GM18951 (cell line): Measurements from ENCODE around the gene DNASE1L3.
"Not testable (repeated sequence)": the region's sequence is repeated elsewhere in the genome, so short reads cannot be mapped to it uniquely, and the experiment has no call there.

Source experiments
- POLR2A ChIP-seq: IDR thresholded peaks from 4 replicates; pipeline ENCODE4 v1.6.1; 2011; ENCODE audit warnings: mild to moderate bottlenecking; ENCODE audit not compliant: insufficient read length, insufficient read depth; ENCODE audit errors: extremely low read depth
- in situ Hi-C: fragments of 300-500 bp; cut with MboI; formaldehyde crosslinking; loops from one replicate; pipeline ENCODE4 v1.12.0; 2022; ENCODE audit warnings: low sequenced_read_pairs, mixed read lengths, inconsistent platforms; ENCODE audit not compliant: unreplicated experiment

DNASE1L3 gene, protein sequence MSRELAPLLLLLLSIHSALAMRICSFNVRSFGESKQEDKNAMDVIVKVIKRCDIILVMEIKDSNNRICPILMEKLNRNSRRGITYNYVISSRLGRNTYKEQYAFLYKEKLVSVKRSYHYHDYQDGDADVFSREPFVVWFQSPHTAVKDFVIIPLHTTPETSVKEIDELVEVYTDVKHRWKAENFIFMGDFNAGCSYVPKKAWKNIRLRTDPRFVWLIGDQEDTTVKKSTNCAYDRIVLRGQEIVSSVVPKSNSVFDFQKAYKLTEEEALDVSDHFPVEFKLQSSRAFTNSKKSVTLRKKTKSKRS

DNA sequence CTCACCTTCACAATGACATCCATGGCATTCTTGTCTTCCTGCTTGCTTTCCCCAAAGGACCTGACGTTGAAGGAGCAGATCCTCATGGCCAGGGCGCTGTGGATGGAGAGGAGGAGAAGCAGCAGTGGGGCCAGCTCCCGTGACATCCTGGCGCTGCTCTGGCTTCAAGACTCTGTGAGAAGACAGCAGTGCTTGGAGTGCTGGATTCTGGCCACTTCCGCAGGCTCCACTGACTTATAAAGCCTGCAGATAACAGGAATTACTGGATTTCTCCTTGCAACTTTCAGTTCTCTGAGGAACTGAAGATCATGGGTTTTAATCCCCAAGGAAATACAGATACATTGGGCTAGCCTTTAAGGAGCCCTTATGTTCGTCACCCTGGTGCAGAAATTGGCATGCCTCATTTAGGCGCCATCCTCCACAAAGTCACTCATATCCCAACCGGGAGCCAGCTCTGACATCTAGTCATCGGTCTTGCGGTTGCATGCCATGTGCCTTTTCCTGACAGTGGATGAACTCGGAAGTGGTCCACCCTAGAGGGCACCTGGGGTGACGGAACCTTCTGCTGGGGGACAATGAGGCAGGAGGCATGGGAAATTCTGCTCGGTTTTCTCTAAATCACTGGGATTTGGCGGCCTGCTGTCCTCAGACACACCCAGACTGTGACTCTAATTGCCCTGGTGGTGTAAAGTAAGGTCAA, at the start of gene DNASE1L3:
Gene DNASE1L3 (minus strand): TSS at position 212 of the 700 bp plus-strand sequence. CDS start 66 bp downstream, at position 146.
- in situ Hi-C loops: no loop called here
- TF ChIP-seq POLR2A: no peak

DNA sequence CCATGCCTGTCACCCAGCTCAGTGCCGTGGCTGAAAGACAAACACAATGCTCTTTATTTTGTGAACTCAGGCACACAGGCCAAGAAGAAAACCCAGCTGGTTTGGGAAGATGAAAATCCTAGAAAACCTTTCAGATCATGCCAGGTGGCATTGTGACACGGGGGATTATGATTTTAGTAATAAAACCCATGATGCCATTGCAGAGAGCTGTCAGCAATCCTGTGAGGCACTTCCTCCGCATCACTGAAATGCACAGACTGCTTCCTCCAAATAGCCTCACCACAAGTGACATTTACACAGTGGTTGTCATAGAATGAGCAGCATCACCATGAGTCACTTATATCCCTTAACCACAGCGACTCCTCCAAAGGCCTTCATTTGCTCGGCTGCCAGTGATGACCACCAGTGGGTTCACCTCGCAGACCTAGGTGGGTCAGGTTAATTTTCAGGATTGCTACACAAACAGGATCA, 49.5 kb upstream of the DNASE1L3 start:
- in situ Hi-C loops: no loop called here
- no peak for TF ChIP-seq POLR2A

DNA sequence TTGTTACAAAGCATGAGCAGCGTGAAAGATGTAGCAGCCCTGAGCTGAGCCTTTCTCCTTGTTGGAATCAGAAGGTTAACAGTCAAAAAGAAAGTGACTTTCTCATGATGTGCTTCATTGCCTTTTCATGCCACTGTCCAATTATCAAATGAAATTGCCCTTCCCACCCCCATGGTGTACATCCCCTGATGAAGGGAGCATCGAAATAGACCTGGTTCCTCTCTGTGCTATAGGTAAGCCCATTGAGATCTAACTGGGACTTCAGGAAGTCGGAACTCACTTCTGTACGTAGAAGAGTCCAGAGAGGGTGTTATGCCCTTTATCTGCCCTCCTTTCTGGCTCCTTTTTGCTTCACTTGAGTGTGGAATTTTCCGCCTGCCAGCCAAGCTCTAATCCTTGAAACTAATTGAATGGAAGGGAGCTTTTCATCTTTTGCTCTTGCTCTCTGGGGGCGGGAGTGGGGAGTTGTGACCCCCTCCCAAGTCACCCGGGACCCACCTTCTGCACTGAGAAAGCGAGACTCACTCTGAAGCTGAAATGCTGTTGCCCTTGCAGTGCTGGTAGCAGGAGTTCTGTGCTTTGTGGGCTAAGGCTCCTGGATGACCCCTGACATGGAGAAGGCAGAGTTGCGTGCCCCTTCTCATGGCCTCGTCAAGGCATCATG, 47.8 kb upstream of the DNASE1L3 start:
- TF ChIP-seq POLR2A: no peak
- in situ Hi-C loops: no loop called here

DNA sequence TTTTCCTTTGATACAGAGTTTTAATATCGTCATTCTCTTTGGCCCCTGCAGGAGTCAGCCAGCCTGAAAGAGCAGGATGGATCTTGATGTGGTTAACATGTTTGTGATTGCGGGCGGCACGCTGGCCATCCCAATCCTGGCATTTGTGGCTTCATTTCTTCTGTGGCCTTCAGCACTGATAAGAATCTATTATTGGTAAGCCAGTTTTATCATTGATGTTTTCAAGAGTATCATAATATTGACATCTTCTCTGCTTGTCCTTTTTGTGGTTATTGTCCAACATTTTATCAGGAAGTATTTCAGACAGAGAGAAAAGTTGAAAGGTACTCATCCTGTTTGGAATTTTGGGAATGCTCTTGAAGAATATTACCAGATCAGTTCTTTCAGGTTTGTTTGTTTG, 45.7 kb upstream of the DNASE1L3 start:
- no peak for TF ChIP-seq POLR2A
- in situ Hi-C loops: no loop called here

DNA sequence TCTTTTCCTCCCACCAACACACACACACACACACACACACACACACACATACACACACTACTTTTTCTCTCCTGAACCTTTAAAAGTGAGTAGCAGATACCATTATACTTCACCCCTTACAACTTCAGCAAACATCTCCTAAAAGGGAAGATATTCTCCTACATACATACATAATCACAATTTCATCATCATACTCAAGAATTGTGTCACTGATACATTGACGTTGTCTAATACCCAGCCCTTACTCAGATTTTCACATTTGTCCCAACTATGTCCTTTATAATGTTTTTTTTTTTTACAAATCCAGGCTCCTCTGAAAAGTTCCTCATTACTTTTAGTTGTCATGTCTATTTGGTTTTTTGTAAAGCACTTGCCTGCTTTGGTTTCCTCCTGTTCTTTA, 45.3 kb upstream of the DNASE1L3 start:
- no peak for TF ChIP-seq POLR2A
- in situ Hi-C loops: no loop called here

DNA sequence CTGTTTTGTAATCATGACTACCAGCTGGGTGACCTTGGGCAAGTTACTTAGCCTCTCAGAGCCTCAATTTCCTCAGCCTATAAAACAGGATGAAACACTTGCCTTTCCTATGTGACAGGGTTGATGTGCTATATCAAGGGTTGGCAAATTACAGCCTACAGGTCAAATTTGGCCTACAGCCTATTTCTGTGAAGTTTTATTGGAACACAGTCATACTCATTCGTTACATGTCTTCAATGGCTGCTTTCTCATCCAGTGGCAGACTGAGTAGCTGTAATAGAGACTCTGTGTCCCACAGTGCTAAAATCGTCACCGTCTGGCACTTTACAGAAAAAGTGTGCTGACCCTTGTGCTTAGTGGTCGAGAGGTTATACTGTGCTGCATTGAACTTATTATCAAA, 43.4 kb upstream of the DNASE1L3 start:
- in situ Hi-C loops: no loop called here
- no peak for TF ChIP-seq POLR2A

DNA sequence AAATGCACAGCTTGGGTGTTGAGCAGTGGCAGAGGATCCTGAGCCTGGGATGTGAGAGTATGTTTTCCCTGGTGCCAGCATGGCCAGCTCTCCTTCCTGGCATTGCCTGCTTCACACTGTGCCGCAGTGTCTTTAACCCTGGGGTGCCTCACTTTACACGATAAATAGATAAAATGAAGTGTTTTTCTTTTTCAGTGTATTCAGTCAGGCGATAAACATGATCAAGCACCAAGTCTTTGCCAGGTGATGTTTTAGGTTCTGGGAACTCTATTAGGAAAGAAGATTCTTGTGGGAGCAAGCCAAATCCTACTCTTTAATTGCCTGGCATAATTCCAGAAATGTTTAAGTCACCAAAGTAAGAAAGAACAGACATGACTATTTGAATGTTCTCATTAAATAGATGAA, 40.9 kb upstream of the DNASE1L3 start:
- in situ Hi-C loops: no loop called here
- TF ChIP-seq POLR2A: no peak

DNA sequence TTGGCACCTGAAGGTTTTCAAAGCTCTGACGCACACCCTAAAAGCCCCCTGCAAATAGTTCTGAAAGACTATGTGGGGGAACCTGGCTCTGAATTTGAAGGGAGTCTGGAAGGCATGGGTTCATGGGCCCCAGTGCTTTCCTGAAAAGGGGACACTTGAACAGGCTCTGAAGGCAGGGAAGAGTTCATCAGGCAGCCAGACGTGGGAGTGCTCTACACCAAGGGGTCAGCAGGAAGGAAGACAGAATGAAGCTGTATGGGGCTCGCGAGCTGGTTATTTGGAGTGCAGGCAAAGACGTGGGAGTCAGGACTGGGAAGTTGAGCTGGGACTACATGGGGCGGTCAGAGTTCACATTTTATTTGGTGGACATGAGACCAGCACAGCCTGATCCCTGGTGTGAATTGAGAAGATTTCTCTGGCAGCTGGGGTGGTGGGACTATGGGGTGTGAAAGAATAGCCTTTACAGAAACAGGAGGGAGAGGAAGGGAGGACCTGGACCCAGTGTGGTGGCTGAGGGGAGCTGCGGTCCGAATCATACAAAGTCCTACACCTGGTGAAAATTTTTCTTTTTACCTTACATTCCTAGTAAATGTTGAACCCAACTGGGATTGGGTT, 39.4 kb upstream of the DNASE1L3 start:
- in situ Hi-C loops: no loop called here

DNA sequence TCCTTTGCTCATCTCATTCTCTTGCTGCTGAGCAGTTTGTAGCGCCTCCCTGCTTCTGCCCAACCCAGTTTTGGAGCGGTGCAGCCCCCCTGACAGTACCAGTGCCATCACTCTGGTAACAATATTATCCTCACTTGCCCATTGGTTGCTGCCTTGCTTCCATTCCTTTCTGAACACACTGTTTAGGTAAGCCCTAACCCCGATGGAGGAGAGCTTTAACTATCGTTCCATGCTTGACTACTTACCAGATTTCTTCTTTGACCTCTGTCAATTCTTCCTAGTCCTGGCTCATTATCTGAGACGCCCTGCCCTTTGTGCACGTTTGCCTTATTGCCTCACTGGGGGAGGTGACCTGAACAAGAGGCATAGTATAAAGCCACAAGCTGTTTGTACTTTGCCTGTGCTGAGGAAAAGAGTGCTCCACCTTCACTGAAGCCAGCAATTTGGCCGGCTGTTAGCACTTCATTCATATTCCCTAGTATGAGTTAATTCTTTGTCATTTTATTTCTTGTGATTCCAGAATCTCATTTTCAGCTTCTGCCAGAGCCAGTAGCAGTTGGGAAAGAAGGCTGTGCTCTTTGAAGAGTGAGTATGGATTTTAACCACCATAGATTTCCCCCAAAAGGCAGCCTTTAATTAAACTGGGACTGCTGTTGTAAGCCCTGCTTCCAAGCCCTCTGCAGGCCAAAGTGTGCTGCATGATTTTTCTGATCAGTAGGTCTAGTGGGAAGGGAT, 38.8 kb upstream of the DNASE1L3 start:
- no peak for TF ChIP-seq POLR2A
- in situ Hi-C loops: no loop called here

More for the DNA sequence above, 39.4 kb upstream of the DNASE1L3 start:
- TF ChIP-seq POLR2A: no peak

DNA sequence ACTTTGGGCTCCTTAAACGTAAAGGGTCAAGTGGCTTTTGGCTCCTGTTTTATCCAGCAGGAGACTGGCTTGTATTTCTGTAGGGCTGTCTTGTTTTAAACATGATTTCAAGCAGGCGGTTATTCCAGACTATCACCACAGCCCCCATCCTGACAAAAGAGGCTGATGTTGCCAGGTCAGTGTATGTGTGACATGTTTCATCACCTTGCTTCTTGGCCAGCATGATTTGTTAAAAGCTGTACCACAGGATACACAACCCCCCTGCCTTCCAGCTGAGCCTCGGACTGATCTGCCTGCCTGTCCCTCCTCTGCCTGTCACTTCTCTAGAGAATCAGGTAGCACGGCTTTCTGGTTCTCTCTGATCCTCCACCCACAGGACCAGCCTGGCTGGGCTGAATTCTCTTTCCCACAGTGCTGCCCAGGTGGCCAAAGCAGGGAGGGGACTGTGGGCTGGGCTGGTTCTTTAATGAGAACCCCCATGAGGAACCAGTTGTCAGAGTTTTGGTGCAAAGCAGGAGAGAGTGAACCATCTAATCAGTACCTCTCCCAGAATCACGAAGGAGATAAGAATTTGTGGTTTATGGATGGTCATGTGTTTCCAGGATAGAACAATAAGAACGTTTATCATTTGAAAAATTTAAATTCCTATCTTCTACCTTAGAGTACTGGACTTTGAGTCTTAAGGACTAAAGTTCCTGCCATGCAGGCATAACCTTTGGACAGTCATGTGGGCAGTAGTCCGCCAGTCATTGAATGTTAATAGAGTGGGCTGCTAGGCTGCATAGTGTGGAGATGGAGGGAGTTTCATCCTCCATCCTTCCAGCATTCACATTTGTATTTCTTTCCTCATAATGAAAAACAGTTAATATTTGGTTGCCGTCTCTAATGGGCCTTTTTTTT, 35.6 kb upstream of the DNASE1L3 start:
- in situ Hi-C loops: no loop called here
- TF ChIP-seq POLR2A: no peak

DNA sequence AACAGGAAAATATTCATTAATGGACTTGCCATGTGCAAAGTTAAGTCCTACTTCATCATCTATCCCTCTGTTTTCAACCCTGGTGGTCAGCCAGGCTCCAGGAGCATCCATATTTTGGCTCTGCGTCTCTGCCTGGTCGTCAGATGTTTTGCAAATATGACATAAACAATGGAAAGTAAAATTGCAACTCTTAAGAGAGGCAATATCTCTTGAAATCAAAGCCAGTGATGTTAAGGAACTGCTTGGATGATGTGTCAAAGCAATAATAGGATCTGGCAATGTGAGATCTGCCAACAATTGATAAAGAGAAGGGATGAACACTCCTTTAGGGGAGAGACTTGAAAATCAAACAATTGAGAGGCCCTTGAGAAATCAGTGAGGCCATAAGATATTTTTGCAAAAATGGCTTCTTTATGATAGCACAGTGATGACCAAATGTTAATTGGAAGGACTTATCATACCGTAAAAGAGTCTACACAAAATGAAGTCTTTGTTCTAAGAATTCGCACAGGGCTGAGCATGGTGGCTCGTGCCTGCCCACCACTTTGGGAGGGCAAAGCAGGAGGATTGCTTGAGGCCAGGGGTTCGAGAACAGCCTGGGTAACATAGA, 33.3 kb upstream of the DNASE1L3 start:
- no peak for TF ChIP-seq POLR2A
- in situ Hi-C loops: no loop called here

DNA sequence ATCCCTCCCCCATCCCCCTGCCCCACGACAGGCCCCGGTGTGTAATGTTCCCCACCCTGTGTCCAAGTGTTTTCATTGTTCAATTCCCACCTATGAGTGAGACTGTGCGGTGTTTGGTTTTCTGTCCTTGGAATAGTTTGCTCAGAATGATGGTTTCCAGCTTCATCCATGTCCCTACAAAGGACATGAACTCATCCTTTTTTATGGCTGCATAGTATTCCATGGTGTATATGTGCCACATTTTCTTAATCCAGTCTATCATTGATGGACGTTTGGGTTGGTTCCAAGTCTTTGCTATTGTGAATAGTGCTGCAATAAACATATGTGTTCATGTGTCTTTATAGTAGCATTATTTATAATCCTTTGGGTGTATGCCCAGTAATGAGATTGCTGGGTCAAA, 32.1 kb upstream of the DNASE1L3 start:
- in situ Hi-C loops: not testable (repeated sequence)

DNA sequence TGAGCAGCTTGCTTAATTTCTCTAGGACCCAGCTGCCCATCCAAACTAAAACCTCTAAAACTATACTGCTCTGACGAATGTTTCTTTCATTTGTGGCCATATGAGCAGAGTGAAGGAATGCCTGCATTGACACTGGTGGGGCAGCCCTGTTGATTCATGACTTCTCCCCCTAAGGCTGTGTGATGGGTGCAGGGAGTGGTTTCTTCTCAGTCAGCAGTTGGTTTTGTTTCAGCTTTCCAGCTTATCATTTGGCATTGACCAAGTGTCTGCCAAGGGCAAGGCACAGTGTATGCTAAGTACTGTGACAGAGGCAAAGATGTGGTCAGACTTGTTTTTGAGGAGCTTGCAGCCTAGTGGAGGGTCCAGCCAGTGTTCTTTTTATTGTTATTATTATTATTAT, 31.6 kb upstream of the DNASE1L3 start:
- TF ChIP-seq POLR2A: no peak
- in situ Hi-C loops: no loop called here
